GM18526 (cell line): Measurements from ENCODE around the gene CD300A.

Source experiments
- POLR2A ChIP-seq: IDR thresholded peaks from 3 replicates; pipeline ENCODE4 v1.6.1; 2011; ENCODE audit not compliant: insufficient read length; ENCODE audit errors: extremely low read depth

CD300A gene

DNA sequence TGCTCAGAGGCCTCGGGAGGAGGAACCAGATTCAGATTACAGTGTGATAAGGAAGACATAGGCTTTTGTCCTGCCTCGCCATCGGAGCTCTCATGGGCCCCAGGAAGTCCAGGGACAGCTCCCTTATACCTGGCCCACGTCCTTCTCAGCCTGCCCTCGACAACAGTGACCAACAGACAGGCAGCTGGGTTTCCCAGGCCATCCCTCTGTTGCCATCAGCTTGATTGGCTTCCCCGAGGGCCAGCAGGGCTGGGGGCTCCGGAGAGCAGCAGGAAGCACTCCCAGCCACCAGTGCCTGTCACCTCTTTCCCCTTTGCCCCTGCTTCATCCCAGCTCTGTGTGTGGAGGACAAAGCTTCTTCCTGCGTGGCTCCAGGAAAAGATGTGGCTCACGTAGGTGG is 17.6 kb downstream of the CD300A start:
- TF ChIP-seq POLR2A: no peak

DNA sequence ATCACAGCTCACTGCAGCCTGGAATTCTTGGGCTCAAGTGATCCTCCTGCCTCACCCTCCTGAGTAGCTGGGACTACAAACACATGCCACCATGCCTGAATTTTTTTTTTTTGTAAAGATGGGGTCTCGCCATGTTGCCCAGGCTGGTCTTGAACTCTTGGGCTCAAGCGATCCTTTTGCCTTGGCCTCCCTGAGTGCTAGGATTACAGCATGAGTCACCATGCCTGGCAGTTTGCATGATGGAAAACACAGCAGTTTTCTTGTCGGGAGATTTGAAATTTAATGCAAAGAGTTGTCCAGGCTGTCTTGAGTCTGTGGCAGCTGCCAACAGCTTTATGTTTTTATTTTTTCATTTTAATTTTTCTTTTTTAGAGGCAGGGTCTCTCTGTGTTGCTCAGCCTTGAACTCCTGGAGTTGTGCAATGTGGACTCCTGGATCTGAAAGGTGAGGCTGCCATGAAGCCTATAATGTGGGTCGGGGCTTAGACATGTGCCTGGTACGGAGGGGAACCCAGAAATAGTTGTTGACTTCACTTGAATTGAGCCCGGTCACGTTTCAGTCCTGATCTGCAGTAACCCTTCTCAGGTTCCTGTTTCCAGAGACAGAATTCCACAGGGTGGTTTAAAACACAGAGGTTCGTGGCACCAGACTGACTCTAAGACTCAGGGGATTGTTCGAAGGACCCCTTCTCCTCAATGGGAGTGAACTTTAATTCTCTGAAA is 18.7 kb downstream of the CD300A start:
- TF ChIP-seq POLR2A: no peak

DNA sequence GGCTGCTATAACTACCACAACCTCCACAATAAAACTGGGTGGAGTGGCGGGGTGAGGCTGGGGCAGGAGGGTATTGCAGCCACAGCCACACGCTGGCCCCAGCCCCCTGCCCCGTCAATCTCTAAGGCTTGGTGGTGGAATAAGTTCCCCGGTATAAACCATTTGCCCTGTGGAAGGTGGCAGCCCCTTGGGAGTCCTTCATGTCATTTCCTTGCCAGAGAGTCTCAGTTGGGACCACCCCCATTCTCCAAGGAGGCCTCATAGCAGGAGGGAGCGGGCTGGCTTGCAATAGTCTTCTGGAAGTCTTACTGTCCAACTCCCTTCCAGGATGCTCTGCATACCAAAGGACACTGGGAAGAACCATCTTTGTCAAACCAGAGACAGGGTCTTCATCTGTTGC is 19.4 kb downstream of the CD300A start:
- no peak for TF ChIP-seq POLR2A

DNA sequence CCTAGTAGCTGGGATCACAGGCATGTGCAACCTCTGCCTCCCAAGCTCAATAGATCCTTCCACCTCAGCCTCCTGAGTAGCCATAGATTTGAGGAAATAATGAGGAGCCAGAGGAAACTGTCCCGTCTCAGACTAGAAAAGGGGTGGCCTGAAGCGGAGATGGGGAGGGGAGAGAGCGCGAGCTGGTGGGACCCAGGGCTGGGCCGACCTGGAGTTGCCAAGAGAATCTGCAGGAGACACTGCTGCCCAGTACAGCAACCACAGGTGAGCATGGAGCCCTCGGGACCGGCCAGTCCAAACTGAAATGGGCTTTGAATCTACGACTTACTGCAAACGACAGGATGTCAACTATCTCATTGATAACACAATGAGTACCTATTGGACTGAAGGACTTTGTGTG is 24.3 kb downstream of the CD300A start:
- no peak for TF ChIP-seq POLR2A

DNA sequence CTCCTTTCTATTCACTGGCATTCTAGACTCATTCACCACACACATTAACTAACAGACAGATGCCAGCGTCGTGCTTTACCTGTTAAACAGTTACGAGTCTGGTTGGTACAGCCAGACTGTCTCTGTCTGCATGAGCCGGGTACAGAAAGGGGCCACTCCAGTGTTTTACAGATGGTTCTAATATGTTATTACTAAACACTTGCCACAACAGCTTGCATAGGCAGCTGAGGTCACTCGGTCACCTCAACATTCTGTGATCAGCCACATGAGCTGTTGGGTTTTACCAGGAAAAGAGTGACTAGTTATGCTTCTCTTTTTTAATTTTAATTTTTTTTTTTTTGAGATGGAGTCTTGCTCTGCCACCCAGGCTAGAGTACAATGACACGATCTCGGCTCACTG is 25.2 kb downstream of the CD300A start:
- no peak for TF ChIP-seq POLR2A

DNA sequence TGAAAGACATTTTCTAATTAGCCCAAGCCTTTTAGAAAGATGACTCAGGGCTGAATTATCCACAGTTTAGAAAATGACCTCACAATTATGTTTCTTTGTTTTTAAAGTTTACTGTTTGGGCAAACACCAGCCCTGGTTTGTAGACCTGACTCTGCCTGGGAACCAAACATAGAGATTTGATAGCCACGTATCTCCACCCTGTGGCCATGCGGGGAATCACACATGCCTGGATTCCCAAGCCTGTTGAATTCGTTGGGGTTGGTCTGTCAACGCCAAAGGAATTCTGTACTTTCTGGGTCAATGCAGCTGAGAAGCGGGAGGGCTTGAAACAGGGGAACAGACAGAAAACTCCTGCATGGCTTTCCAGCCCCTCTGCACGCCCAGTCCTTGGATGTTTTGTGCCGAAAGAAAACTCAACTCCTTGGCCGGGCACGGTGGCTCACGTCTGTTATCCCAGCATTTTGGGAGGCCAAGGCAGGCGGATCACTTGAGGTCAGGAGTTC is 26.9 kb downstream of the CD300A start:
- TF ChIP-seq POLR2A: no peak

DNA sequence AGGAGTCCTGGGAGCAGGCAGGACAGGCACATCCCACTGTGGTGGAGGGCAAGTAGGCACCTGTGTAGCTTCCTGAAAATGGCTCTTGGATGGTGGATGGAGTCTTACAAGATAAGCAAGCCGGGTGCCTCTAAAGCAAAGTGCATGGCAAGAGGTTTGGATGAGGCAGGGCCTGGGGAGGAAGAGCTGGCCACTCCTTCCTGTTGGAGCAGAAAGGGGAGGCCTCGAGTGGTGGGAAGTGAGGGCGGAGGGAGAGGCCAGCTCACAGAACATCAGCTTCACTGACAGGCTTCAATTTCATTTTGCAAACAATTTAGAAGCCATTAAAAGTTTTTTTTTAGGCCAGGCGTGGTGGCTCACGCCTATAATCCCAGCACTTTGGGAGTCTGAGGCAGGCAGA is 31.0 kb downstream of the CD300A start:
- no peak for TF ChIP-seq POLR2A

DNA sequence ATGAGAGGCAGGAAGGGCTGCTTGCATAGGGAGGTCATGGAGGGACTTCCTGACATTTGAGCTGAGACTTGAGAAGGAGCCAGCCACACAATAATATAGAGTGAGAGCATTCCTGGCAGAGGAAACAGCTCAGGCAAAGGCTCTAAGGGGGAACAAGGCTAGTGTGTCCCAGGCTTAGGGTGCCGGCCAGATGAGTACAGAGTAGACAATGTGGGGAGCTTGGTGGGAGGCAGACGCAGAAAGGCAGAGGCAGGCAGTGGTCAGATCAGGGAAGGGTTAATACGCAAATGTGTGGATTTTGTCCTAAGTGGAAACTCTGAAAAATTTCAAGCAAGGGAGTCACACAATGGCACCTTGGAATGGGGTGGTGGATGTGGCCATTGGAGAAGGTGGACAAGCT is 33.6 kb downstream of the CD300A start:
- no peak for TF ChIP-seq POLR2A

DNA sequence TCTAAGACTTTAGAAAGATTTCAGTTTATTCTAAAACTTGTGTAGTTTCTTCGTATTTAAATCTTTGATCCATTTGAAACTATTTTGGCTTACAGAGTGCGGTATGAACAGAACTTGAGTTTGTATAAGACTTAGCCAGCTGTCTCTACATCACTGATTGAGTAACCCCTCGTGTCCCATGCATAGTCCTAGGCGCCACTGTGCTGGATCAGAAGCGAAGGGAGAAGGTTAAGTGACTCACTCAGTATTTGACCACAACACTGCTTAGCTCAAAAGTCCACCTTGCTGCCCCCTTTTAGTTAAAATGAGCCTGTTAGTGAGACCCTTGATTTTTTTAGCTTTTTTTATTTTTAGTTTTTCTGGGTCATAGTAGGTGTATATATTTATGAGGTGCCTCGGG is 36.4 kb downstream of the CD300A start:
- no peak for TF ChIP-seq POLR2A

DNA sequence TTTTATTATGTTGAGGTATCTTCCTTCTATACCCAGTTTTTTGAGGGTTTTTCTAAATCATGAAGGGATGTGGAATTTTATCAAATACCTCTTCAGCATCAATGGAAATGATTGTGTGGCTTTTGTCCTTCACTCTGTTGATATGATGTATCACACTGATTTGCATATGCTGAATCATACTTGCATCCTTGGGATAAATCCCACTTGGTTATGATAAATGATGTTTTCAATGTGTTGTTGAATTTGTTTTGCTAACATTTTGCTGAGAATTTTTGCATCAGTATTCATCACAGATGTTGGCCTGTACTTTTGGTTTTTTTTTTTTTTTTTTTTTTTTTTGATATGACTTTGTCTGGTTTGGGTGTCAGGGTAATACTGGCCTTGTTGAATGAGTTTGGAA is 41.7 kb downstream of the CD300A start:
- no peak for TF ChIP-seq POLR2A

DNA sequence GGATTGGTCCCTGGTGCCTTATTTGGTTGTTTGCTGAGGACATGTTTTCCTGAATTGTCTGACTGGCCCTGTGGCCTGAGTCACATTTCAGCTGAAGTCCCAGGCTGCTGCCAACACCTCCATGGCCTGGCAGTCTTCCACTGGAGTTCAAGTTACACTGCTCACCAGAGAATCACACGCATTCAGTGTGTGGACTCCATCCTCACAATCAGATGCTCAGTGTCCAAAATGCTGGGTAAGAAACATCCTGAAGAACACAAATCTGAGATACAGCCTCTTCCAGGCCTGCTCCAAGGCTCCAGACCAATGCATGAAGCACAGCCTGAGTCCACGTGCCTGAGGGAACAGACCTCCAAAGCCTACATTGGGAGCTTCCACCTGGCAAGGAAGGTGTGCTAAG is 45.6 kb downstream of the CD300A start:
- TF ChIP-seq POLR2A: no peak

DNA sequence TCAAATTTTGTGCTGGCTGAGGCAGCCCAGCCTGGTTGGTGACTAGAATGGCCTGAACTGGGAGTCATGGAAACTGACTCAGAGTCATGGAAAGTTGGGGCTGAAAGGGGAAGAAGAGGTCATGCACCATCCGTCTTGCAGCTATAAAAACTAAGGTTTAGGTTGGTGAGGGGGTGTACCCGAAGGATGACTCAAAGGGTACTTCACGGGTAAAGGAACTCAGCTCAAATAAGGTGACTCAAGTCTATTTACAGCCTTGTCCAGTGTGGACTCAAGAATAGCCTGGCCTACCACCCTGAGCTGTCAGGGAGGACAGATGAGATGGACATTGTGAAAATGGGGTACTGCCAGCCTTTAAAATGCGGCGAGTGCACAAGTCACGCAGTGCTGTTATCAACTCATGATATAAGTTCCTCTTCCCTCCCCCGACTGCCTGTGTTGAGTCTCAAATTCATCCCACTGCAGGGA is 46.2 kb downstream of the CD300A start:
- TF ChIP-seq POLR2A: no peak

DNA sequence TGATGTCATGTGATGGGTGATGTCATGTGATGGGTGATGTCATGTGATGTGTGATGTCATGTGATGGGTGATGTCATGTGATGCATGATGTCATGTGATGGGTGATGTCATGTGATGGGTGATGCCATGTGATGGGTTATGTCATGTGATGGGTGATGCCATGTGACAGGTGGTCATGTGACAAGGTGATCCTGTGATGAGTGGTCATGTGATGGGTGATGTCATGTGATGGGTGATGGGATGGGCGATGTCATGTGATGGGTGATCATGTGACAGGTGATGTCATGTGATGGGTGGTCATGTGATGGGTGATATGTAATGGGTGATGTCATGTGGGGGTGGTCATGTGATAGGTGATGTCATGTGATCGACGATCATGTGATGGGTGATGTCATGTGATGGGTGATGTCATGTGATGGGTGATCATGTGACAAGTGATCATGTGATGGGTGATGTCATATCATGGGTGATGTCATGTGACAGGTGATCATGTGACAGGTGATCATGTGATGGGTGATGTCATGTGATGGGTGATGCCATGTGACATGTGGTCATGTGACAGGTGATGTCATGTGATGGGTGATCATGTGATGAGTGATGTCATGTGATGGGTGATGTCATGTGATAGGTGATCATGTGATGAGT is 47.7 kb downstream of the CD300A start:
- no peak for TF ChIP-seq POLR2A

DNA sequence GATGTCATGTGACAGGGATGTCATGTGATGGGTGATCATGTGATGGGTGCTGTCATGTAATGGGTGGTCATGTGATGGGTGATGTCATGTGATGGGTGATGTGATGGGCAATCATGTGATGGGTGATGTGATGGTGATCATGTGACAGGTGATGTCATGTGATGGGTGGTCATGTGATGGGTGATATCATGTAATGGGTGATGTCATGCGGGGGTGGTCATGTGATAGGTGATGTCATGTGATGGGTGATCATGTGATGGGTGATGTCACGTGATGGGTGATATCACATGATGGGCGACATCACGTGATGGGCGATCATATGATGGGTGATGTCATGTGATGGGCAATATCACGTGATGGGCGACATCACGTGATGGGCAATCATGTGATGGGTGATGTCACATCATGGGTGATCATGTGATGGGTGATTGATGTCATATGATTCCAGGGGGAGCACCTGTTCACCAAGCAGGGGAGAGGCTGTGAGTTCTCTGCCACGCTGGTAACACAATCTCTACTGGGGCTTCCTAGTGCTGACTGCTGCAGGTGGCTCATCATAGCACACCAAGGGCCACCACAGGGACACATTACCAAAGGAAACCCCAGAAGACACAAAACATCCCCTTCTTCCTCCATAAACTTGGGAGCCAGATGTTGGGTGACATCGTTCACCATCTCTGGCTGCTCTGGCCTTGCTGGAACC is 48.3 kb downstream of the CD300A start:
- TF ChIP-seq POLR2A: no peak

DNA sequence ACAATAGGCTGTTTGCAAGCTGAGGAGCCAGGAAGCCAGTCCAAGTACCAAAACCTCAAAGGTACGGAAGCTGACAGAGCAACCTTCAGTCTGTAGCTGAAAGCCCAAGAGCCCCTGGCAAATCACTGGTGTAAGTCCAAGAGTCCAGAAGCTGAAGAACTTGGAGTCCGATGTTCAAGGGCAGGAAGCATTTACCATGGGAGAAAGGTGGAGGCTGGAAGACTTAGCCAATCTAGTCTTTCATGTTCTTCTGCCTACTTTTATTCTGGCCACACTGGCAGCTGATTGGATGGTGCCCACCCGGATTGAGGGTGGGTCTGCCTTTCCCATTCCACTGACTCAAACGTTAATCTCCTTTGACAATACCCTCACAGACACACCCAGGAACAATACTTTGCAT is 49.5 kb downstream of the CD300A start:
- no peak for TF ChIP-seq POLR2A
